GM11168 (cell line): Measurements from ENCODE around the gene STAG1.
"Not testable (repeated sequence)": the region's sequence is repeated elsewhere in the genome, so short reads cannot be mapped to it uniquely, and the experiment has no call there.

Experiments used
- in situ Hi-C: fragments of 300-500 bp; cut with MboI; formaldehyde crosslinking; loops from one replicate; pipeline ENCODE4 v1.12.0; 2022; ENCODE audit warnings: low sequenced_read_pairs; ENCODE audit not compliant: unreplicated experiment

The STAG1 gene

GRCh38 chr3:136712941-136713340 is 39.2 kb downstream of the STAG1 start:
- in situ Hi-C loops = no loop called here

- in situ Hi-C loops = not testable (repeated sequence)
Observed at GRCh38 chr3:136711888-136712287, 40.3 kb downstream of the STAG1 start.

GRCh38 chr3:136711277-136711676 is 40.9 kb downstream of the STAG1 start:
- in situ Hi-C loops = no loop called here

- in situ Hi-C loops = not testable (repeated sequence)
Observed at GRCh38 chr3:136709775-136710174, 42.4 kb downstream of the STAG1 start.

GRCh38 chr3:136708333-136708985 is 43.7 kb downstream of the STAG1 start:
- in situ Hi-C loops = no loop called here

GRCh38 chr3:136703429-136703828 is 48.7 kb downstream of the STAG1 start:
- in situ Hi-C loops = no loop called here

GRCh38 chr3:136699271-136699828 is 52.8 kb downstream of the STAG1 start:
- in situ Hi-C loops = no loop called here

- in situ Hi-C loops = no loop called here
Observed at GRCh38 chr3:136698361-136698760, 53.8 kb downstream of the STAG1 start.

GRCh38 chr3:136696797-136697196 is 55.4 kb downstream of the STAG1 start:
- in situ Hi-C loops = no loop called here

- in situ Hi-C loops = no loop called here
Observed at GRCh38 chr3:136694321-136694720, 57.9 kb downstream of the STAG1 start.

GRCh38 chr3:136690599-136690998 is 61.6 kb downstream of the STAG1 start:
- in situ Hi-C loops = no loop called here

- in situ Hi-C loops = no loop called here
Observed at GRCh38 chr3:136685882-136686281, 66.3 kb downstream of the STAG1 start.

- in situ Hi-C loops = no loop called here
Observed at GRCh38 chr3:136682740-136683312, 69.4 kb downstream of the STAG1 start.

GRCh38 chr3:136678981-136679380 is 73.2 kb downstream of the STAG1 start:
- in situ Hi-C loops = no loop called here

- in situ Hi-C loops = no loop called here
Observed at GRCh38 chr3:136676009-136676408, 76.2 kb downstream of the STAG1 start.

- in situ Hi-C loops = no loop called here
Observed at GRCh38 chr3:136675150-136675858, 76.9 kb downstream of the STAG1 start.

GRCh38 chr3:136672457-136672856 is 79.7 kb downstream of the STAG1 start:
- in situ Hi-C loops = no loop called here

GRCh38 chr3:136671921-136672320 is 80.3 kb downstream of the STAG1 start:
- in situ Hi-C loops = no loop called here

GRCh38 chr3:136670166-136670565 is 82.0 kb downstream of the STAG1 start:
- in situ Hi-C loops = no loop called here

GRCh38 chr3:136667081-136667480 is 85.1 kb downstream of the STAG1 start:
- in situ Hi-C loops = no loop called here

GRCh38 chr3:136666301-136666700 is 85.9 kb downstream of the STAG1 start:
- in situ Hi-C loops = not testable (repeated sequence)
